ENCODE measurements around the gene RABEPK. TPM values are rescaled to one million over a fixed set of nuclear protein-coding genes. Genes with fewer than 3 reads are reported as not detected.
A peak's percentile ranks its signal among the peaks of the same experiment; 100 is the strongest.

The RABEPK gene
- total RNA-seq: 10 to 100 TPM; 11.0 to 22.5 (median 16.8) TPM
- polyA plus RNA-seq: 10 to 100 TPM; 16.7 to 27.3 (median 17.2) TPM
- long read RNA-seq, donor 1, transcript RABEPK-202 (8 exons, 1,504 nt): major isoform, 5 of 9 reads
- long read RNA-seq, donor 1, partial matches to known transcripts: 0 of 9 reads
- long read RNA-seq, donor 1, other reads (novel, unspliced or antisense): 0 of 9 reads
- long read RNA-seq, donor 2, partial matches to known transcripts: 202 of 209 reads
- long read RNA-seq, donor 2, other reads (novel, unspliced or antisense): 0 of 209 reads
- long read RNA-seq, donor 3, transcript RABEPK-204 (9 exons, 1,466 nt): major isoform, 6 of 8 reads
- long read RNA-seq, donor 3, partial matches to known transcripts: 0 of 8 reads
- long read RNA-seq, donor 3, other reads (novel, unspliced or antisense): 0 of 8 reads
- long read RNA-seq, donor 4, transcript RABEPK-204 (9 exons, 1,466 nt): major isoform, 5 of 14 reads
- long read RNA-seq, donor 4, partial matches to known transcripts: 3 of 14 reads
- long read RNA-seq, donor 4, other reads (novel, unspliced or antisense): 5 of 14 reads
- long read RNA-seq, donor 5, transcript RABEPK-204 (9 exons, 1,466 nt): major isoform, 12 of 19 reads
- long read RNA-seq, donor 5, partial matches to known transcripts: 0 of 19 reads
- long read RNA-seq, donor 5, other reads (novel, unspliced or antisense): 3 of 19 reads
- long read RNA-seq, donor 6, transcript RABEPK-204 (9 exons, 1,466 nt): major isoform, 7 of 11 reads
- long read RNA-seq, donor 6, partial matches to known transcripts: 2 of 11 reads
- long read RNA-seq, donor 6, other reads (novel, unspliced or antisense): 1 of 11 reads
- long read RNA-seq, donor 7, partial matches to known transcripts: 128 of 215 reads
- long read RNA-seq, donor 7, other reads (novel, unspliced or antisense): 87 of 215 reads
- long read RNA-seq, donor 8, transcript RABEPK-204 (9 exons, 1,466 nt): major isoform, 7 of 11 reads
- long read RNA-seq, donor 8, partial matches to known transcripts: 0 of 11 reads
- long read RNA-seq, donor 8, other reads (novel, unspliced or antisense): 0 of 11 reads
- long read RNA-seq, donor 9, partial matches to known transcripts: 0 of 3 reads
- long read RNA-seq, donor 9, other reads (novel, unspliced or antisense): 0 of 3 reads
- long read RNA-seq, donor 10, partial matches to known transcripts: 242 of 246 reads
- long read RNA-seq, donor 10, other reads (novel, unspliced or antisense): 0 of 246 reads

GRCh38 chr9:125200216-125201047 lies at the start of gene RABEPK:
TSS of gene RABEPK (plus strand) at chr9:125200542. CDS start at chr9:125203014, 2,472 bp downstream.
- H3K27me3 ChIP-seq: no peaks in the 10 kb centered on the region
- peaks cover 0 to 7% of the 10 kb centered on the region in 2 donors for H3K4me1 ChIP-seq (replicated peaks in 1 of 2)
- intact Hi-C loops (cut with DNase I): no loop called here
- H3K9me3 ChIP-seq (replicated peaks in 1 of 3): no peaks in the 10 kb centered on the region
- H3K4me3 ChIP-seq: peak within 1 kb of the TSS; percentile 54 to 83 (median 65)
- WGBS, 4 donors: 0 to 8% (median 1%) methylated on average over 8 to 51 of the region's 51 CpGs
- H3K36me3 ChIP-seq (replicated peaks in 1 of 2): peaks cover 0 to 6% of the 10 kb centered on the region in 2 donors
- peak; percentile 90 to 95 (median 93) for DNase-seq
- TF ChIP-seq CTCF (IDR thresholded peaks at IDR 0.05) (no peak), POLR2A (IDR thresholded peaks at IDR 0.05) (peak; percentile 65 to 89)
- peak within 1 kb of the TSS; percentile 88 to 98 (median 92) for H3K27ac ChIP-seq

GRCh38 chr9:125151730-125152129 lies 48.6 kb upstream of the RABEPK start:
- Histone ChIP-seq H3K4me1 (replicated peaks in 1 of 2) (no peaks in the 10 kb centered on the region), H3K9me3 (replicated peaks in 1 of 3) (no peaks in the 10 kb centered on the region), H3K4me3 (no peak overlapping the region), H3K27ac (no peak overlapping the region), H3K27me3 (no peaks in the 10 kb centered on the region), H3K36me3 (replicated peaks in 1 of 2) (peaks cover 0 to 41% of the 10 kb centered on the region in 2 donors)
- 92 to 100% (median 96%) methylated on average over 1 to 2 of the region's 2 CpGs for WGBS, 4 donors
- intact Hi-C loops (cut with DNase I): no loop called here
- no peak for TF ChIP-seq CTCF (IDR thresholded peaks at IDR 0.05)
- TF ChIP-seq POLR2A (IDR thresholded peaks at IDR 0.05): no peak
- DNase-seq: no peak

DNA sequence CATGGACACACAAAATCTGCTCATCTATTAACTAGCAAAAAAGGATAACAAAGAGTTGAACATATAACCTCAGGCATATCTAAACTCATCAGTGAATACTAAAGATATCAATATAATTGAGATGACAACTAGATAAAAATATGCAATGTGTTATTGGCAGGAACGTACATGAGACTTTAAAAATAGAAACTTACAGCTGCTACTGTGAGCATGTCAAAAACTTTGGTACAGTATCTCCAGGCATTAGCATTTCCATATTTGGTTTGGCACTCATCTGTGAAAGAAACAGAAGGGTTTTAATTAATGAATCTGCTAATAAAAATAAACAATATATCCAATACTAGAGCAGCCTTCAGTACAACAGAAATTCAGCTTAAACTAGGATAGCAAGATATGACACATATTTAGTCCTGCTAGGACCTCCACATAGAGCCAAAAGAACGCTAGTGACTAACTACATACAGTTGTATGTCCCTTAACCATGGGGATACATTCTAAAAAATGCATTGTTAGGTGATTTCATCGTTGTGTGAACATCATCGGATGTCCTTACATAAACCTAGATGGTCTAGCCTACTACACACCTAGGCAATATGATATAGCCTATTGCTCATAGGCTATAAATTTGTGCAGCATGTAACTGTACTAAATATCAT lies 46.5 kb upstream of the RABEPK start:
- 73 to 83% (median 80%) methylated on average over 4 of the region's 4 CpGs for WGBS, 4 donors
- H3K36me3 ChIP-seq (replicated peaks in 1 of 2): peaks cover 0 to 48% of the 10 kb centered on the region in 2 donors
- intact Hi-C loops (cut with DNase I): no loop called here

More for the DNA sequence above, 46.5 kb upstream of the RABEPK start:
- H3K4me3 ChIP-seq: no peak overlapping the region
- H3K9me3 ChIP-seq (replicated peaks in 1 of 3): no peaks in the 10 kb centered on the region
- no peak overlapping the region for H3K27ac ChIP-seq
- no peaks in the 10 kb centered on the region for H3K27me3 ChIP-seq
- H3K4me1 ChIP-seq (replicated peaks in 1 of 2): no peaks in the 10 kb centered on the region
- no peak for DNase-seq
- no peak for TF ChIP-seq CTCF (IDR thresholded peaks at IDR 0.05)
- TF ChIP-seq POLR2A (IDR thresholded peaks at IDR 0.05): no peak

Measured in adrenal gland (tissue), 19 donors.